Endothelial cell of umbilical vein (primary cell): ENCODE measurements around the gene RTN1. TPM values are rescaled to one million over a fixed set of nuclear protein-coding genes. Genes with fewer than 3 reads are reported as not detected.

ENCODE experiments used
- BruUV-seq: library from RNA; stranded (reverse); fragments of 400-500 nt; replicated peaks from 2 replicates; lab custom pipeline; 2021; lab: Mats Ljungman, UMichigan
- CTCF ChIA-PET: fragments of 300-600, 350-600 bp; sonication (Branson Sonifier 250); formaldehyde crosslinking; loops from one replicate; lab custom pipeline; 2021; ENCODE audit warnings: antibody characterized with exemption, inconsistent platforms; lab: Charles Lee
- POLR2A ChIA-PET: fragments of 300-600, 350-600 bp; sonication (Branson Sonifier 250); formaldehyde crosslinking; loops from one replicate; lab custom pipeline; 2021; ENCODE audit warnings: antibody characterized with exemption, inconsistent platforms; lab: Charles Lee
- DNase-seq: peaks from one replicate; pipeline ENCODE4 v3.0.0-alpha.2; 2011; ENCODE audit warnings: low read depth, low spot score
- FAIRE-seq: peaks from 2 replicates; lab custom pipeline; 2011; peaks lifted over from hg19 to GRCh38; lab: Jason Lieb, UNC
- H2AFZ ChIP-seq: 2 replicates; pipeline ENCODE4 v1.6.0; 2012; ENCODE audit warnings: low read depth, low read length, control low read depth, inconsistent platforms
- H3K27ac ChIP-seq: 2 replicates; pipeline ENCODE4 v1.5.1; 2011; ENCODE audit warnings: low read depth, mild to moderate bottlenecking, control low read depth, low read length, moderate library complexity; ENCODE audit not compliant: insufficient read depth
- H3K27me3 ChIP-seq, 2 experiments: 2 replicates each; pipeline versions ENCODE4 v1.6.0 to v1.6.1; 2011; ENCODE audit warnings: low read length in 2 of 2, mixed read lengths in 1 of 2; ENCODE audit not compliant: control insufficient read depth in 2 of 2, insufficient read depth in 2 of 2
- H3K36me3 ChIP-seq, 2 experiments: 2 replicates in 1 of 2; 3 replicates in 1 of 2; pipeline ENCODE4 v1.5.1; 2011; ENCODE audit warnings: low read length in 2 of 2, mild to moderate bottlenecking in 1 of 2, moderate library complexity in 1 of 2; ENCODE audit not compliant: control insufficient read depth in 2 of 2, insufficient read depth in 2 of 2; ENCODE audit errors: extremely low read depth in 1 of 2
- H3K4me1 ChIP-seq: 3 replicates; pipeline ENCODE4 v1.5.1; 2011; ENCODE audit warnings: mild to moderate bottlenecking, low read length; ENCODE audit not compliant: control insufficient read depth, insufficient read depth; ENCODE audit errors: extremely low read depth
- H3K4me2 ChIP-seq: 2 replicates; pipeline ENCODE4 v1.6.1; 2011; ENCODE audit warnings: low read length, control low read depth, mixed read lengths; ENCODE audit not compliant: insufficient read depth
- H3K4me3 ChIP-seq, 3 experiments: fragments of 200-600 bp in 1 of 3; sonication (generic), shearing (Covaris generic) in 1 of 3; replicated peaks in 1 of 3; 2 replicates each; pipeline ENCODE4 v1.5.1; 2011 to 2016; ENCODE audit warnings: control low read depth in 3 of 3, low read length in 3 of 3, mild to moderate bottlenecking in 2 of 3, inconsistent platforms in 1 of 3, low read depth in 1 of 3, moderate library complexity in 1 of 3; ENCODE audit not compliant: insufficient read depth in 1 of 3
- H3K79me2 ChIP-seq: 2 replicates; pipeline ENCODE4 v1.6.0; 2012; ENCODE audit warnings: low read length, inconsistent platforms; ENCODE audit not compliant: control insufficient read depth, insufficient read depth
- H3K9ac ChIP-seq: replicated peaks from 2 replicates; pipeline ENCODE3; 2011; ENCODE audit warnings: low read length, control low read depth; ENCODE audit not compliant: insufficient read depth; ENCODE audit errors: extremely low read depth
- H3K9me1 ChIP-seq: replicated peaks from 3 replicates; pipeline ENCODE4 v1.6.0; 2011; ENCODE audit warnings: mild to moderate bottlenecking, low read length; ENCODE audit not compliant: control insufficient read depth, insufficient read depth; ENCODE audit errors: extremely low read depth
- H3K9me3 ChIP-seq: replicated peaks from 2 replicates; pipeline ENCODE4 v1.5.1; 2012; ENCODE audit warnings: low read length, inconsistent platforms; ENCODE audit not compliant: control insufficient read depth, insufficient read depth
- H4K20me1 ChIP-seq: replicated peaks from 2 replicates; pipeline ENCODE3; 2011; ENCODE audit warnings: mild to moderate bottlenecking, low read length; ENCODE audit not compliant: control insufficient read depth, insufficient read depth; ENCODE audit errors: extremely low read depth
- CTCF ChIP-seq, 2 donors: IDR thresholded peaks; 1 replicate in 1 of 2; 2 replicates in 1 of 2; pipeline ENCODE4 v1.5.1; 2011; ENCODE audit warnings: low read length in 2 of 2, mild to moderate bottlenecking in 2 of 2, moderate library complexity in 2 of 2, control low read depth in 1 of 2, inconsistent platforms in 1 of 2, low read depth in 1 of 2; ENCODE audit not compliant: insufficient read depth in 1 of 2; ENCODE audit errors: extremely low read depth in 1 of 2
- EZH2 ChIP-seq: IDR thresholded peaks from 2 replicates; pipeline ENCODE4 v1.6.1; 2012; ENCODE audit warnings: borderline replicate concordance, low read depth, mild to moderate bottlenecking, moderate library complexity, low read length, inconsistent platforms; ENCODE audit not compliant: severe bottlenecking
- FOS ChIP-seq: IDR thresholded peaks from 2 replicates; pipeline ENCODE4 v1.6.1; 2011; ENCODE audit warnings: mild to moderate bottlenecking, low read length, moderate library complexity, borderline replicate concordance; ENCODE audit not compliant: insufficient read depth
- GATA2 ChIP-seq: IDR thresholded peaks from 2 replicates; pipeline ENCODE4 v1.7.0; 2011; ENCODE audit warnings: low read depth, mild to moderate bottlenecking, moderate library complexity, mixed read lengths, low read length; ENCODE audit not compliant: insufficient read length, insufficient read depth
- JUN ChIP-seq: IDR thresholded peaks from 2 replicates; pipeline ENCODE4 v1.6.1; 2011; ENCODE audit warnings: borderline replicate concordance, low read depth; ENCODE audit not compliant: insufficient read length, insufficient read depth
- MAX ChIP-seq: IDR thresholded peaks from 2 replicates; pipeline ENCODE4 v1.6.1; 2011; ENCODE audit not compliant: insufficient read depth, insufficient read length
- MYC ChIP-seq: IDR thresholded peaks from one replicate; pipeline ENCODE4 v1.6.1; 2011; ENCODE audit warnings: mild to moderate bottlenecking, low read depth, low read length
- POLR2A ChIP-seq: IDR thresholded peaks from 2 replicates; pipeline ENCODE4 v1.6.1; 2012; ENCODE audit warnings: low read depth, mild to moderate bottlenecking, control low read depth, low read length
- POLR2AphosphoS5 ChIP-seq: IDR thresholded peaks from 2 replicates; pipeline ENCODE4 v1.6.1; 2012; ENCODE audit warnings: low read depth, mild to moderate bottlenecking, control low read depth, low read length, moderate library complexity; ENCODE audit not compliant: insufficient read depth
- dilution Hi-C: fragments of 300-500 bp; cut with MboI; formaldehyde crosslinking; loops from one replicate; pipeline ENCODE4 v1.15.0; 2019; ENCODE audit warnings: low sequenced_read_pairs; ENCODE audit not compliant: extremely low pct_ligation_motif_present
- intact Hi-C: fragments of 100-400 bp; cut with micrococcal nuclease; formaldehyde crosslinking; loops from one replicate; pipeline ENCODE4 v1.10.0; 2022
- polyA plus RNA-seq, 4 experiments: library from polyadenylated mRNA; depleted of rRNA in 3 of 4; stranded (reverse) in 3 of 4; unstranded in 1 of 4; fragments of >200 nt; gene quantifications; 2 replicates each; pipeline versions ENCODE4 v1.2.1 to v1.2.3, GENCODE V29; 2011 to 2012; ENCODE audit warnings: missing spikeins in 1 of 4
- total RNA-seq: library from RNA; stranded (reverse); gene quantifications from 2 replicates; pipeline ENCODE4 v1.2.3, GENCODE V29; 2021

The RTN1 gene
- total and polyA plus RNA-seq, 2 donors (not counting 3 experiments of a cell fraction or from before 2014, with no cell fraction given): 0.10 to 0.29 TPM

GRCh38 chr14:59627011-59627520 is 243.5 kb downstream of the RTN1 start:
- DNase-seq (no peak), FAIRE-seq (no peak)
- POLR2A ChIA-PET: no interaction called here
- no peaks in the 10 kb centered on the region for H3K36me3 ChIP-seq
- no peaks in the 10 kb centered on the region for H3K79me2 ChIP-seq
- no peaks in the 10 kb centered on the region for H3K9me3 ChIP-seq
- dilution Hi-C loops (no loop called here), intact Hi-C loops (no loop called here)
- H3K27ac ChIP-seq: no peak overlapping the region
- peaks cover 18 to 39% of the 10 kb centered on the region in 2 experiments for H3K27me3 ChIP-seq
- no peak overlapping the region for H2AFZ ChIP-seq
- H3K4me2 ChIP-seq: no peak overlapping the region
- no peak for TF ChIP-seq JUN
- TF ChIP-seq EZH2: no peak
- TF ChIP-seq POLR2A: no peak
- no peak for TF ChIP-seq MYC
- no peak for TF ChIP-seq GATA2
- TF ChIP-seq CTCF (IDR thresholded peaks at IDR 0.05; ENCODE audit: extremely low read depth in 1 of 2, insufficient read depth in 1 of 2, low read depth in 1 of 2, low read length in 2 of 2): no peak
- TF ChIP-seq POLR2AphosphoS5: no peak
- TF ChIP-seq FOS: no peak
- TF ChIP-seq MAX: no peak
- CTCF ChIA-PET: no interaction called here
- no peaks in the 10 kb centered on the region for H4K20me1 ChIP-seq
- no peaks in the 10 kb centered on the region for H3K4me1 ChIP-seq
- no peaks in the 10 kb centered on the region for H3K9me1 ChIP-seq
- no TSS peak for BruUV-seq
- no peak overlapping the region for H3K9ac ChIP-seq
- H3K4me3 ChIP-seq: no peak overlapping the region
